A549 treated with DMSO at 1 μM for 4 hours (cell line): ENCODE measurements around the gene ARAP1. TPM values are rescaled to one million over a fixed set of nuclear protein-coding genes. Genes with fewer than 3 reads are reported as not detected.

ENCODE experiments used
- total RNA-seq: library from RNA; stranded (reverse); fragments of 200-300 nt; extraction: Qiagen RNA extraction; gene quantifications from 5 replicates; pipeline ENCODE4 v1.2.3, GENCODE V29; 2022; ENCODE audit warnings: low read depth

The ARAP1 gene
- total RNA-seq = 24.2 to 33.0 TPM (median 28.8 TPM) in 5 replicates

GRCh38 chr11:72752088-72752914, at the start of gene ARAP1:
TSS of gene ARAP1 (minus strand) at chr11:72752408. CDS start at chr11:72727128, 25,280 bp downstream.

GRCh38 chr11:72793425-72794367, 41.5 kb upstream of the ARAP1 start, which contains the start of gene STARD10:
TSS of gene STARD10 (minus strand) at chr11:72794047. CDS start at chr11:72781181, 12,866 bp downstream.

GRCh38 chr11:72673943-72674828, 78.0 kb downstream of the ARAP1 start, which contains the start of gene PDE2A:
TSS of gene PDE2A (minus strand) at chr11:72674422. CDS start at chr11:72674207, 215 bp downstream.

Other genes starting within 250 kb of the ARAP1 start
- 1.4 to 2.2 TPM (median 1.6 TPM) in 5 replicates for gene PDE2A, start 78.0 kb downstream of the ARAP1 start, total RNA-seq
- 16.8 to 20.3 TPM (median 18.3 TPM) in 5 replicates for gene STARD10, start 41.6 kb upstream of the ARAP1 start, total RNA-seq
- 2.4 to 4.5 TPM (median 4.2 TPM) in 5 replicates for gene ATG16L2, start 62.0 kb upstream of the ARAP1 start, total RNA-seq